CD4-positive, alpha-beta T cell (primary cell): Measurements from ENCODE around the gene REEP6. TPM values are rescaled to one million over a fixed set of nuclear protein-coding genes. Genes with fewer than 3 reads are reported as not detected.
"Not testable (repeated sequence)": the region's sequence is repeated elsewhere in the genome, so short reads cannot be mapped to it uniquely, and the experiment has no call there.

Source experiments
- ATAC-seq: fragments of 200-7000 bp; cut with Tn5 transposase; one replicate; pipeline ENCODE4 v1.10.0; 2022; ENCODE audit warnings: mild to moderate bottlenecking; ENCODE audit not compliant: poor library complexity
- CTCF ChIA-PET: fragments of 350-600 bp; sonication (Branson Sonifier 250); formaldehyde crosslinking; loops from one replicate; lab custom pipeline; 2021; ENCODE audit warnings: antibody characterized with exemption, inconsistent platforms; lab: Charles Lee
- POLR2A ChIA-PET: fragments of 350-600 bp; sonication (Branson Sonifier 250); formaldehyde crosslinking; loops from one replicate; lab custom pipeline; 2021; ENCODE audit warnings: antibody characterized with exemption, inconsistent platforms; lab: Charles Lee
- DNase-seq, 14 experiments: peaks; one replicate each; pipeline ENCODE4 v3.0.0-alpha.2; 2013 to 2020; ENCODE audit warnings: mixed read lengths in 2 of 14
- H3K27ac ChIP-seq, 2 donors: one replicate each; pipeline versions ENCODE4 v1.5.1 to v1.7.0; 2013; ENCODE audit warnings: low read length in 2 of 2, low read depth in 1 of 2, mild to moderate bottlenecking in 1 of 2
- H3K27me3 ChIP-seq, 2 experiments: 1 replicate in 1 of 2; 2 replicates in 1 of 2; pipeline versions ENCODE4 v1.6.1 to v1.7.0; 2013; ENCODE audit warnings: low read length in 2 of 2, control low read depth in 1 of 2, mild to moderate bottlenecking in 1 of 2, moderate library complexity in 1 of 2; ENCODE audit not compliant: insufficient read depth in 2 of 2, control insufficient read depth in 1 of 2
- H3K36me3 ChIP-seq: one replicate; pipeline ENCODE4 v1.6.1; 2013; ENCODE audit warnings: low read length, control low read depth; ENCODE audit not compliant: insufficient read depth
- H3K4me1 ChIP-seq: one replicate; pipeline ENCODE4 v1.6.1; 2013; ENCODE audit warnings: low read length, control low read depth; ENCODE audit not compliant: insufficient read depth
- H3K4me3 ChIP-seq: one replicate; pipeline ENCODE4 v1.5.1; 2013; ENCODE audit warnings: mild to moderate bottlenecking, low read length, moderate library complexity
- H3K9me3 ChIP-seq, 2 experiments: 1 replicate in 1 of 2; 2 replicates in 1 of 2; pipeline versions ENCODE4 v1.6.1 to v1.7.0; 2013; ENCODE audit warnings: low read length in 2 of 2, mild to moderate bottlenecking in 2 of 2, control low read depth in 1 of 2, moderate library complexity in 1 of 2; ENCODE audit not compliant: control insufficient read depth in 1 of 2, insufficient read depth in 1 of 2
- H3K27ac Mint-ChIP-seq: one replicate; pipeline ENCODE4 v1.8.0; 2020; ENCODE audit warnings: mixed read lengths
- H3K27me3 Mint-ChIP-seq: one replicate; pipeline ENCODE4 v1.8.0; 2021; ENCODE audit warnings: mixed read lengths
- H3K36me3 Mint-ChIP-seq: one replicate; pipeline ENCODE4 v1.8.0; 2021; ENCODE audit warnings: low read depth, mixed read lengths
- H3K4me1 Mint-ChIP-seq: one replicate; pipeline ENCODE4 v1.8.0; 2021; ENCODE audit warnings: low read depth, mixed read lengths
- H3K4me3 Mint-ChIP-seq: one replicate; pipeline ENCODE4 v1.8.0; 2020; ENCODE audit warnings: mild to moderate bottlenecking, mixed read lengths
- H3K9me3 Mint-ChIP-seq: one replicate; pipeline ENCODE4 v1.8.0; 2020; ENCODE audit warnings: mixed read lengths
- intact Hi-C, 2 experiments: fragments of 100-400 bp; cut with DNase I in 1 of 2; cut with micrococcal nuclease in 1 of 2; formaldehyde crosslinking; loops; one replicate each; pipeline versions ENCODE4 v1.15.1 to v1.9.0; 2023 to 2025; cut with DNase I, micrococcal nuclease
- total RNA-seq, 174 experiments: library from RNA in 2 of 174; stranded (reverse) in 2 of 174; gene quantifications; one replicate each; pipeline ENCODE4 v1.2.3 and lab custom pipeline; 2021 to 2026
- TF ChIP-seq, protein P1 (sequence below): fragments of 200-600 bp; IDR thresholded peaks from one replicate; pipeline ENCODE4 v1.8.0; 2022; ENCODE audit warnings: antibody characterized with exemption, mild to moderate bottlenecking

REEP6 gene
- total RNA-seq, 2 experiments from 2014 or later: 2.2 to 2.8 TPM

DNA sequence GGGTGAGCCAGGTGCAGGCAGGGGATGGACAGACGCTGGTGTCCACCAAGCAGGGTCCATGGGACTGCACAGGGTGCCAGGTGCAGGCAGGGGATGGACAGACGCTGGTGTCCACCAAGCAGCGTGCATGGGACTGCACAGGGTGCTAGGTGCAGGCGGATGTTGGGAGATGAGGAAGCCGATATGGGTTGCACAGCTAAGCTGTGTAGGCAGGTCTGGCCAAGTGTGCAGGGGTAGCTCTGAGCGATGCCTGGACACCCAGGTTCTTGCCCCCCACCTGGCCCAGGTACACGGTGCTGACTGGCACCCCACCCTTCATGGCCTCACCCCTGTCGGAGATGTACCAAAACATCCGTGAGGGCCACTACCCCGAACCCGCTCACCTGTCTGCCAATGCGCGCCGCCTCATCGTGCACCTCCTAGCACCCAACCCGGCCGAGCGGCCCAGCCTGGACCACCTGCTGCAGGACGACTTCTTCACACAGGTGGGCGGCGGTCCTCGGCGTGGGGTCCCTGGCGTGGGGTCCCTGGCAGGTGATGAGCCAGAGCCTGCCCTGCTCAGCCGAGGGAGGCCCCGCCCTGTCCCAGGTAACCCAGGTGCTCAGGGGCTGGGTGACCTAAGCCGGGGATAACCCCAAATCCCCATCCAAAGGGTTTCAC, 36.8 kb downstream of the REEP6 start:
- H3K4me1 Mint-ChIP-seq: peaks cover 8% of the 10 kb centered on the region
- H3K27ac Mint-ChIP-seq: no peak overlapping the region
- no peak for DNase-seq
- intact Hi-C loops: no loop called here
- no peaks in the 10 kb centered on the region for H3K9me3 Mint-ChIP-seq
- H3K27me3 Mint-ChIP-seq: peaks cover 55% of the 10 kb centered on the region
- no peaks in the 10 kb centered on the region for H3K4me1 ChIP-seq
- ATAC-seq: no peak
- no peak overlapping the region for H3K27ac ChIP-seq
- no peaks in the 10 kb centered on the region for H3K36me3 Mint-ChIP-seq
- ChIA-PET POLR2A (no interaction called here), CTCF (no interaction called here)
- TF ChIP-seq, protein P1, sequence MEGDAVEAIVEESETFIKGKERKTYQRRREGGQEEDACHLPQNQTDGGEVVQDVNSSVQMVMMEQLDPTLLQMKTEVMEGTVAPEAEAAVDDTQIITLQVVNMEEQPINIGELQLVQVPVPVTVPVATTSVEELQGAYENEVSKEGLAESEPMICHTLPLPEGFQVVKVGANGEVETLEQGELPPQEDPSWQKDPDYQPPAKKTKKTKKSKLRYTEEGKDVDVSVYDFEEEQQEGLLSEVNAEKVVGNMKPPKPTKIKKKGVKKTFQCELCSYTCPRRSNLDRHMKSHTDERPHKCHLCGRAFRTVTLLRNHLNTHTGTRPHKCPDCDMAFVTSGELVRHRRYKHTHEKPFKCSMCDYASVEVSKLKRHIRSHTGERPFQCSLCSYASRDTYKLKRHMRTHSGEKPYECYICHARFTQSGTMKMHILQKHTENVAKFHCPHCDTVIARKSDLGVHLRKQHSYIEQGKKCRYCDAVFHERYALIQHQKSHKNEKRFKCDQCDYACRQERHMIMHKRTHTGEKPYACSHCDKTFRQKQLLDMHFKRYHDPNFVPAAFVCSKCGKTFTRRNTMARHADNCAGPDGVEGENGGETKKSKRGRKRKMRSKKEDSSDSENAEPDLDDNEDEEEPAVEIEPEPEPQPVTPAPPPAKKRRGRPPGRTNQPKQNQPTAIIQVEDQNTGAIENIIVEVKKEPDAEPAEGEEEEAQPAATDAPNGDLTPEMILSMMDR: no peak
- peaks cover 0 to 27% of the 10 kb centered on the region in 2 experiments for H3K9me3 ChIP-seq
- H3K4me3 ChIP-seq: no peak overlapping the region
- H3K27me3 ChIP-seq: peaks cover 34 to 41% of the 10 kb centered on the region in 2 experiments
- H3K4me3 Mint-ChIP-seq: no peak overlapping the region
- H3K36me3 ChIP-seq: no peaks in the 10 kb centered on the region

DNA sequence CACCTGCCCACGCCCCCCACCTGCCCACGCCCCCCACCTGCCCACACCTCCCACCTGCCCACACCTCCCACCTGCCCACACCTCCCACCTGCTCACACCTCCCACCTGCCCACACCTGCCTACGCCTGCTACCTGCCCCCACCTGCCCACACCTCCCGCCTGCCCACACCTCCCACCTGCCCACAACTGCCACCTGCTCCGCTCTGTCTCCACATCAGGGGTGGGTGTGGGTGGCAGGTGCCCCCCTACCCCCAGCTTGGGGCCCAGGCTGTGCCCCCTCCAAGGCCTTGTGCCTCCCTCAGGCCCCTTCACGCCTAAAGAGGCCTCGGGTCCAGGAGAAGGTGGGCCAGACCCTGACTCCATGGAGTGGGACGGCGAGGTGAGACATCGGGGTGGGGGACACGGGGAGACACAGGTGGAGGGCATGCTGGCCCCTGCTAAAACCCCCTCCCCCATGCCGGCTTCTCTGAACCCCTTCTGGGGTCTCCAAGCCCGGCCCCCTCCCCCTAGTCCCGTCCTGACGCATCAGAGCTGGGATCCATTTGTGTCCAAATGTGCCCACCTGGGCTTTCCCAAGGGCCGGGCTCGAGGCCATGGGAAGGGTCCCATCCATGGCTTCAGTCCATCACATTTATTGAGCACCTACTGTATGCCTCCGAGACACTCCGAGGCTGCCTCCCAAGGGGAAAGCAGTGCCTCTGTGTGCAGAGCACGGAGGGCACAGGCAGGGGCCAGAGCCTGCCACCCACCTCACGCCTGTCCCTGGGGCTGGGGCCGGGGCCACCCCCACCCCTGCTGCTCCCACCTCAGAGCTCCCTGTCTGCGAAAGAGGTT, 37.8 kb downstream of the REEP6 start:
- Mint-ChIP-seq H3K4me3 (no peak overlapping the region), H3K4me1 (peaks cover 8% of the 10 kb centered on the region), H3K27me3 (peaks cover 54% of the 10 kb centered on the region), H3K9me3 (no peaks in the 10 kb centered on the region), H3K27ac (no peak overlapping the region), H3K36me3 (no peaks in the 10 kb centered on the region)
- peaks cover 32% of the 10 kb centered on the region in 2 experiments for H3K27me3 ChIP-seq
- no peaks in the 10 kb centered on the region for H3K4me1 ChIP-seq
- peaks cover 0 to 21% of the 10 kb centered on the region in 2 experiments for H3K9me3 ChIP-seq
- TF ChIP-seq, protein P1: no peak
- DNase-seq (no peak), ATAC-seq (no peak)
- CTCF ChIA-PET: no interaction called here
- H3K4me3 ChIP-seq: no peak overlapping the region
- intact Hi-C loops: no loop called here
- no peak overlapping the region for H3K27ac ChIP-seq
- H3K36me3 ChIP-seq: no peaks in the 10 kb centered on the region
- POLR2A ChIA-PET: no interaction called here

DNA sequence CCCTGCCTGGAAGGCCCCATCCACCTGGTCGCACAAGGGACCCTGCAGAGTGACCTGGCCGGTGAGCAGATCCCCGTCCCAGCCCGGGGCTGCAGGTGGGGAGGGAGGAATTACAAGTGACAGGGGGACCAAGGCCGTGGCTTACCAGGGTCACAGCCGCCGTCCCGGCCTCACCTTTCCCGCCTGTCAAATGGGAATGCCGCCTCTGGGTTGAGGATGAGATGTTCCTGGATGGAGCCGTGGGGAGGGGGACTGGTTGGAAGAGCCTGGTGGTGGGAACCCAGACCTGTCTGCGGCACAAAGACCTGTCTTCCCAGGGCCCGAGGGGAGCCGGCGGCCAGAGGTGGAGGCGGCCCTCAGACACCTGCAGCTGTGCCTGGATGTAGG, 38.4 kb downstream of the REEP6 start:
- H3K9me3 Mint-ChIP-seq: no peaks in the 10 kb centered on the region
- Histone ChIP-seq H3K27ac (no peak overlapping the region), H3K4me1 (no peaks in the 10 kb centered on the region), H3K9me3 (peaks cover 0 to 21% of the 10 kb centered on the region in 2 experiments), H3K27me3 (peaks cover 30 to 32% of the 10 kb centered on the region in 2 experiments), H3K4me3 (no peak overlapping the region), H3K36me3 (no peaks in the 10 kb centered on the region)
- peaks cover 51% of the 10 kb centered on the region for H3K27me3 Mint-ChIP-seq
- ChIA-PET CTCF (no interaction called here), POLR2A (no interaction called here)
- ATAC-seq (no peak), DNase-seq (no peak)
- H3K4me1 Mint-ChIP-seq: peaks cover 7% of the 10 kb centered on the region
- H3K36me3 Mint-ChIP-seq: no peaks in the 10 kb centered on the region
- intact Hi-C loops: no loop called here
- TF ChIP-seq, protein P1: no peak
- no peak overlapping the region for H3K4me3 Mint-ChIP-seq
- H3K27ac Mint-ChIP-seq: no peak overlapping the region

DNA sequence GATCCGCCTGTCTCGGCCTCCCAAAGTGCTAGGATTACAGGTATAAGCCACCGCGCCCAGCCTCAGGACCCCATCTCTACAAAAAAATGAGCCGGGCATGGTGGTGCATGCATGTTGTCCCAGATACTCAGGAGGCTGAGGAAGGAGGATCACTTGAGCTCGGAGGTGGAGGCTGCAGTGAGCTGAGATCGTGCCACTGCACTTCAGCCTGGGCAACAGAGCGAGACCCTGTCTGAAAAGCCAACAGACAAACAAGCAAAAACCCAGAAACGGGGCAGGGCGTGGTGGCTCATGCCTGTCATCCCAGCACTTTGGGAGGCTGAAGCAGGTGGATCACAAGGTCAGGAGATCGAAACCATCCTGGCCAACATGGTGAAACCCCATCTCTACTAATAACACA, 39.9 kb downstream of the REEP6 start:
- DNase-seq, H3K4me3 ChIP-seq, H3K27ac Mint-ChIP-seq, H3K4me1 ChIP-seq, intact Hi-C loops, H3K36me3 Mint-ChIP-seq, H3K4me3 Mint-ChIP-seq, POLR2A ChIA-PET, H3K4me1 Mint-ChIP-seq, ATAC-seq, H3K9me3 Mint-ChIP-seq, H3K36me3 ChIP-seq, H3K27ac ChIP-seq, CTCF ChIA-PET: not testable (repeated sequence)
- peaks cover 43% of the 10 kb centered on the region for H3K27me3 Mint-ChIP-seq
- peaks cover 17 to 18% of the 10 kb centered on the region in 2 experiments for H3K27me3 ChIP-seq
- H3K9me3 ChIP-seq: peaks cover 0 to 23% of the 10 kb centered on the region in 2 experiments
